Ascending aorta (tissue), 2 donors: ENCODE data around the gene NOSIP. TPM values are rescaled to one million over a fixed set of nuclear protein-coding genes. Genes with fewer than 3 reads are reported as not detected.

Experiments
- DNase-seq, 2 donors: peaks; one replicate each; pipeline ENCODE4 v3.0.0-alpha.2; 2019; ENCODE audit warnings: low spot score in 2 of 2
- H3K27ac ChIP-seq, 2 donors: fragments of 200-600 bp; sonication (generic); one replicate each; pipeline ENCODE4 v1.5.1; 2016 to 2017; ENCODE audit warnings: mild to moderate bottlenecking in 1 of 2
- H3K27me3 ChIP-seq: fragments of 200-600 bp; sonication (generic); one replicate; pipeline ENCODE4 v1.5.1; 2017
- H3K36me3 ChIP-seq, 2 donors: fragments of 200-600 bp; sonication (generic); one replicate each; pipeline ENCODE4 v1.5.1; 2016
- H3K4me1 ChIP-seq, 2 donors: fragments of 200-600 bp; sonication (generic); one replicate each; pipeline ENCODE4 v1.5.1; 2016 to 2017; ENCODE audit warnings: mild to moderate bottlenecking in 1 of 2
- H3K4me3 ChIP-seq, 2 donors: fragments of 200-600 bp; sonication (generic); one replicate each; pipeline ENCODE4 v1.5.1; 2016 to 2017; ENCODE audit warnings: mild to moderate bottlenecking in 1 of 2
- H3K9me3 ChIP-seq, 2 donors: fragments of 200-600 bp; sonication (generic); one replicate each; pipeline ENCODE4 v1.5.1; 2016
- CTCF ChIP-seq, 3 experiments: fragments of 200-600 bp in 2 of 3; fragments of 450-650 bp in 1 of 3; sonication (generic) in 2 of 3; IDR thresholded peaks; one replicate each; pipeline ENCODE4 v1.5.1; 2016 to 2019; ENCODE audit warnings: antibody characterized with exemption in 3 of 3, mild to moderate bottlenecking in 1 of 3, moderate library complexity in 1 of 3
- intact Hi-C: fragments of 100-400 bp; cut with DNase I; formaldehyde crosslinking; loops from one replicate; pipeline ENCODE4 v1.15.1; 2023
- total RNA-seq: library from RNA; depleted of rRNA; stranded (reverse); fragments of >200 nt; gene quantifications from one replicate; pipeline ENCODE4 v1.1.0, GENCODE V29; 2016

Gene NOSIP
- total RNA-seq, 1 donor from 2014 or later: 85.3 TPM

DNA sequence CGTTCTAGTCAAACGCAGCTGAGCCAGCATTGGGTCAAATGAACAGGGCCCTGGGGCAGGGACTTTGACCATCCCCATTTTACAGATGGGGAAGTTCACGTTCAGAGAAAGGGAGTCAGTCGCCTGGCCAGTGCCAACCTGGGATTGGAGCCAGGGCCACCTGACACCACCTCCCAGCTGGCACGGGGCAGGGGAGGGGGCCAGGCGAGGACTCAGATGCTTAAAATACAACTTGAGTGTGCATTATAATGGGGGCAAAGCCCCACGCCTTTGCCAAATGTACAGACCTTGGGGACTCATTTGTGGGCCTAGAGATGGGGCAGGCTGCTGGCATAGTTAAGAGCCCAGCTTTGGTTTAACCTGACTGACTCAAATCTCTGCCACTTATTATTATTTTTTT is 25.2 kb upstream of the NOSIP start:
- no peak for DNase-seq
- no peak for TF ChIP-seq CTCF (IDR thresholded peaks at IDR 0.05)
- H3K9me3 ChIP-seq: no peaks in the 10 kb centered on the region
- no peaks in the 10 kb centered on the region for H3K27me3 ChIP-seq
- no peaks in the 10 kb centered on the region for H3K4me1 ChIP-seq
- no peak overlapping the region for H3K4me3 ChIP-seq
- intact Hi-C loops: no loop called here
- peak overlapping the region in 1 of 2 donors; percentile 27 for H3K27ac ChIP-seq
- H3K36me3 ChIP-seq: peaks cover 70 to 87% of the 10 kb centered on the region in 2 donors

- Histone ChIP-seq H3K27me3 (no peaks in the 10 kb centered on the region), H3K4me3 (no peak overlapping the region), H3K36me3 (peaks cover 66 to 86% of the 10 kb centered on the region in 2 donors), H3K4me1 (no peaks in the 10 kb centered on the region), H3K27ac (no peak overlapping the region), H3K9me3 (no peaks in the 10 kb centered on the region)
- no peak for TF ChIP-seq CTCF (IDR thresholded peaks at IDR 0.05)
- DNase-seq: no peak
- intact Hi-C loops: no loop called here
These were observed 22.4 kb upstream of the NOSIP start for GRCh38 chr19:49602806-49603205.

DNA sequence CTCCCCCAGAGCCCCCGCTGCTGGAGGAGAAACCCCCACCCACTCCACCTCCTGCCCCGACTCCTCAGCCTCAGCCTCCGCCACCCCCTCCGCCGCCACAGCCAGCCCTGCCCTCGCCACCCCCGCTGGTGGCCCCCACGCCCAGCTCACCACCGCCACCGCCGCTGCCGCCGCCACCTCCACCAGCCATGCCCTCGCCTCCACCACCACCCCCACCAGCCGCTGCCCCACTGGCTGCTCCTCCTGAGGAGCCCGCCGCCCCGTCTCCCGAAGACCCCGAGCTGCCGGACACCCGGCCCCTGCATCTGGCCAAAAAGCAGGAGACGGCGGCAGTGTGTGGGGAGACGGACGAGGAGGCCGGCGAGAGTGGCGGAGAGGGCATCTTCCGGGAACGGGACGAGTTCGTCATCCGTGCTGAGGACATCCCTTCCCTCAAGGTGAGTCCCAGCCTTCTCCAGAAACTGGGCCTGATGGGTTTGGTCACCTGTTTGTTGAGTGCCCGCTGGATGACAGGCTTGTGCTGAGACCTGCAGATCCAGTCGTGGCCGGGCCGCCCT is 21.2 kb upstream of the NOSIP start:
- no peaks in the 10 kb centered on the region for H3K9me3 ChIP-seq
- H3K27ac ChIP-seq: no peak overlapping the region
- no peaks in the 10 kb centered on the region for H3K27me3 ChIP-seq
- intact Hi-C loops: no loop called here
- TF ChIP-seq CTCF (IDR thresholded peaks at IDR 0.05): no peak
- DNase-seq: no peak
- H3K36me3 ChIP-seq: peaks cover 72 to 93% of the 10 kb centered on the region in 2 donors
- H3K4me1 ChIP-seq: no peaks in the 10 kb centered on the region
- H3K4me3 ChIP-seq: no peak overlapping the region

DNA sequence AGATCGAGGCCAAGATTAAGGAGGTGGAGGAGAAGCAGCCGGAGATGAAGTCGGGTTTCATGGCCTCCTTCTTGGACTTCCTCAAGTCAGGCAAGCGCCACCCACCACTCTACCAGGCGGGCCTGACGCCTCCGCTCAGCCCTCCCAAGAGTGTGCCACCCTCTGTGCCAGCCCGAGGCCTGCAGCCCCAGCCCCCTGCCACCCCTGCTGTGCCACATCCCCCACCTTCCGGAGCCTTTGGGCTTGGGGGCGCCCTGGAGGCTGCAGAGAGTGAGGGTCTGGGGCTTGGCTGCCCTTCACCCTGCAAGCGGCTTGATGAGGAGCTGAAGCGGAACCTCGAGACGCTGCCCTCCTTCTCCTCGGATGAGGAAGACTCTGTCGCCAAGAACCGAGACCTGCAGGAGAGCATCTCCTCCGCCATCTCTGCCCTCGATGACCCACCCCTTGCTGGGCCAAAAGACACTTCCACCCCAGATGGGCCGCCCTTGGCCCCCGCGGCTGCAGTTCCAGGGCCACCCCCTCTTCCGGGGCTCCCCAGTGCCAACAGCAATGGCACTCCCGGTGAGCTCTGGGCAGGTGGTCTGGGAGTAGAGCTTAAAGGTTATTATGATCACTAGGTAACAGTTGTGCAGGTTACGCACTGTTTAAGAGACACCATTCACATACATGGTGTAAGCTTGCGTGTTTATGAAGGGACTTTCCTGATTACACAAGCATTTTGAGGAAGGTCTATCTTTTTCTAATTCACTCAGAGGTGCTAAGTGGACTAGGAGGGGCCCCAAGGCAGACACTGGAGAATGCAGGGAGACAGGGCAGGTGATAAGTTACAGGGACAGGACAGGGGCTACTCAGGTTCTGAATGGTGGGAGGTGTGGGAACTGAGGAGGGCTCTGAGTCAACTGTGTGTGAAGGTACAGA is 19.3 kb upstream of the NOSIP start:
- intact Hi-C loops: no loop called here
- peaks cover 87 to 97% of the 10 kb centered on the region in 2 donors for H3K36me3 ChIP-seq

DNA sequence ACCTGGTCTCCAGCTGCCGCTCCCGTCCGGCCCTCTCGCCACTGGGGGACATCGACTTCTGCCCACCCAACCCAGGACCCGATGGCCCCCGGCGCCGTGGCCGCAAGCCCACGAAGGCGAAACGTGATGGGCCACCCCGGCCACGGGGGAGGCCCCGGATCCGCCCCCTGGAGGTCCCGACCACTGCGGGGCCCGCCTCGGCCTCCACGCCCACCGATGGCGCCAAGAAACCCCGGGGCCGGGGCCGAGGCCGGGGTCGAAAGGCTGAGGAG is 17.3 kb upstream of the NOSIP start:
- peaks cover 75 to 83% of the 10 kb centered on the region in 2 donors for H3K36me3 ChIP-seq

More for the DNA sequence above, 19.3 kb upstream of the NOSIP start:
- DNase-seq: no peak
- no peak overlapping the region for H3K4me3 ChIP-seq
- H3K4me1 ChIP-seq: no peaks in the 10 kb centered on the region
- TF ChIP-seq CTCF (IDR thresholded peaks at IDR 0.05): no peak
- H3K9me3 ChIP-seq: no peaks in the 10 kb centered on the region
- H3K27me3 ChIP-seq: no peaks in the 10 kb centered on the region
- no peak overlapping the region for H3K27ac ChIP-seq

More for the DNA sequence above, 17.3 kb upstream of the NOSIP start:
- DNase-seq: no peak
- no peaks in the 10 kb centered on the region for H3K9me3 ChIP-seq
- H3K27ac ChIP-seq: no peak overlapping the region
- no peaks in the 10 kb centered on the region for H3K27me3 ChIP-seq
- H3K4me3 ChIP-seq: no peak overlapping the region
- intact Hi-C loops: no loop called here
- peaks cover 2 to 9% of the 10 kb centered on the region in 2 donors for H3K4me1 ChIP-seq
- no peak for TF ChIP-seq CTCF (IDR thresholded peaks at IDR 0.05)
